GM18519 (cell line): Measurements from ENCODE around the gene MYT1.

Experiments
- ATAC-seq: cut with Tn5 transposase; IDR thresholded peaks from one replicate; pipeline ENCODE4 v1.9.1; 2021; ENCODE audit warnings: mild to moderate bottlenecking, moderate library complexity; ENCODE audit not compliant: unreplicated experiment, low FRiP score

Gene MYT1

DNA sequence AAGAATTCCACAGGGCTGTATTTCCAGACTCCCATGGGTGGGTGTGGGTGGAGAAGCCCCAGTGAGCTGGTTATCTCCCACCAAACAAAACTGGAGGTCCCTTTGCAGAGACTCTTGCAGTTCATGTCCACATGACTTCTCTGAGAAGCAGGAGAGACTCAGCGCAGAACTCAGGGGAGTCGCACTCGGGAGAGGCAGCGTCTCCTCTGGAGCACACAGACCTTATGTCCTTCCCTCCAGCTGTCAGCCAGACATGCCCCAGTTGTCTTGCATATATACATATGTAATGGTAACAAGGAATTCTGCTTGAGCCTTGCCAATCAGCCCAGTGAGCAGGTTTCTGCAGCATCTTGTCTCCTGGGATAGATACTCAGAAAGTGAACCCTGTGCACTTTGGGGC lies 23.8 kb downstream of the MYT1 start:
- ATAC-seq: no peak

GRCh38 chr20:64188682-64189529 lies 24.7 kb downstream of the MYT1 start:
- ATAC-seq: no peak

- no peak for ATAC-seq
Observed at GRCh38 chr20:64189530-64189966, 25.3 kb downstream of the MYT1 start.

DNA sequence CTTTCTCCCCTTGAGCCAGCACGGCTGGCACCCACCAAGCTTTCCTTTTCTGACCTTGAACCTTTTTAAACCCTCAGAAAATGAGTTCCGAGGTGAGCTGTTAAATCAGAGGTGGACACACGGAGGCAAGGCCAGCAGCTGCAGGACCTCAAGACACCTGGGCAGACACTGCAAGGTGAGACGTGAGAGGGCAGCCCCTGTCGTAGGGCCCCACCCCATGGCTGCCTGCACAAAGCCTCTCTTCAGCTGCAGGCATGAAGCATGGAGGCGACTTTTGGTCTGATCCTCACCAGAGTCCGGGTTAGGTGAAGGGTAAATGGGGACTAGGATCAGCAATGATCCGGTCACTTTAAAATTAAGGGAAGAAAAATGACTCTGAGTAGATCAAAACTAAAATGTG lies 25.7 kb downstream of the MYT1 start:
- ATAC-seq: no peak

GRCh38 chr20:64191002-64191401 lies 26.8 kb downstream of the MYT1 start:
- no peak for ATAC-seq

DNA sequence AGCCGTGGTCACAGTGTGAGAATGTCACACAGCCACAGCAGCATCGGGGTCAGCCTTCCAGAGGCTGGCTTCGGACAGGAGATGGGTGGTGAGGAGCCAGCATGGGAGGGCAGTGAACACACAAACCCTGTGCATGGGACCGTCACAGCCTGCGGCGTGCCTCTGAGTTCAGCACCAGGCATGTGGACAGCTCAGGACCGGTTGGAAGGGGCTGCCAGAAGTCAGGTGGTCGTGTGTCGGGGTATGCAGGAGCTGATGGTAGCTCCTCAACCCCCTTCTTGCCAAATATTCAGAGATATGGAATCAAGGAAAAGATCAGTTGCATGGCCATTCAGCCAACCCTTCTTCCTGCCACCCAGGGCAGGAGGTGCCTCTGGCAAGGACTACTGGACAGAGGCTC lies 28.2 kb downstream of the MYT1 start:
- ATAC-seq: no peak

DNA sequence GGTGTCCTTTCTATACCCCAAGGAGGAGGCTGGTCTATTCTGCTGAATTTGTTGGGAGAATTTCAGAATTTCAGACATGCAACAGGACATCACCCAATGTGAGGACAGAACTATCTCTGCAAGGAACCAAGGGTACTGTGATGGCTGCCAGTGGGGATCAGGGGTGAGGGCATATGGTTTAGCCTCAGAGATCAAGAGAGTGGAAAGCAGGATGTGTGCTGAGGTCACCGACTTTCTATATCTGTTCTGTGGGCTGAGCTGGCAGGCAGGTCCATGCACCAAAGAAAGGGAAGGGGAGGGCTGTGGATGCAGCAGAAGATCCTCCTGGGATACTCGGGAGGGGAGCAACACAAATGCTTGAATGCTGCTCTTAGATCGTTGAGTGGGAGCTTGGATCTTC lies 28.8 kb downstream of the MYT1 start:
- no peak for ATAC-seq

DNA sequence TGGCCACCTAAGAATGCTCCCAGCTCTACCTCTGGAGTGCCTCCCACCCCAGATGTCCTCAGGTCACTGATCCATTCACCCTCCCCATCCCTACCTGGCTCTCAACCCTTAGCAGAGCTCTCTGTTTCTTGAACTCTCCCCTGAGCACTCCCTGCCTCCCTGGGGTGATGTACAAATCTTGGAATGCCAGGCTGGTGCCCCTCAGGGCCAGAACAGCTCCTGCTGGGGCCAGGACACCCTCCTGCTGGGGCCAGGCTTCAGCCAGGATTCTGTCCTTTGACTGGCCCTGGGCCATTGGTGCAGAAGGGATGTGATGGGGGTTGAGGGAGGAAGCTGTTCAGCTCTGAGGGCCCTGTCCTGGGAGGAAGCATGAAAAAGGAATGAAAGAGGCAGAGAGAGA lies 30.0 kb downstream of the MYT1 start:
- ATAC-seq: no peak

- no peak for ATAC-seq
Observed at GRCh38 chr20:64196309-64196708, 32.1 kb downstream of the MYT1 start.

GRCh38 chr20:64196847-64197306 lies 32.6 kb downstream of the MYT1 start:
- no peak for ATAC-seq

DNA sequence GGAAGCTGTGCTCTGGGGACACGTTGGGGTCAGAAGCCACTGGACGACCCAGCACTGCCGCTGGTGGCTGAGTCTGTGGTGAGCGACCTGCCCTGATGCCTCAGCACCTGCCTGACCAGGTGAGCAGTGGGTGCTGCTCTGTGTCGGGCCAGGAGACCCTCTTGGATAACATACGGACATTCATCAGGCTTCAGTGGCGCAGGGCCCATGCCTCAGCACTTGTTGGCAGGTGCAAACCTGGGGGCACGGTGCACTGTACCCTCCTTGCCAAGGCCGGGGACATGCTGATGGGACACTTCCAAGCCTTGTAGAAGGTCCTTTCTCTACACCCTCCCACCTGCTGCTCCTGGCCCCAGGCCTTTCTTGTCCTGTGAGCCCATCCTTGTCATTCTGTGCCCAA lies 34.1 kb downstream of the MYT1 start:
- no peak for ATAC-seq

GRCh38 chr20:64199395-64199794 lies 35.1 kb downstream of the MYT1 start:
- ATAC-seq: no peak

- no peak for ATAC-seq
Observed at GRCh38 chr20:64200740-64201139, 36.5 kb downstream of the MYT1 start.

DNA sequence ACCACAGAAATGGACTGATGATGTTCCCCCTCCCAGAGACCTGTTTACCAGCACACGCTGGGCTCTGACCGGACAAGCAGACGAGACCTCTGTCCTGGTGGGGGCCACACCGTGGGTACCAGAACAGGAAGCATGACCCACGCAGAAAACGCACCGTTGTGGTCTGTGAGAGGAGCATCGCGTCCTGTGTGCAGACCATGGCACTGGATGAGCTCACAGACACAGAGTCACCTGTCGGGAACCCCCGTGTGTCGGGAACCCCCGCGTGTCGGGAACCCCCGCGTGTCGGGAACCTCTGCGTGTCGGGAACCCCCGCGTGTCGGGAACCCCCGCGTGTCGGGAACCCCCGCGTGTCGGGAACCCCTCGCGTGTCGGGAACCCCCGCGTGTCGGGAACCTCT lies 37.4 kb downstream of the MYT1 start:
- ATAC-seq: no peak

DNA sequence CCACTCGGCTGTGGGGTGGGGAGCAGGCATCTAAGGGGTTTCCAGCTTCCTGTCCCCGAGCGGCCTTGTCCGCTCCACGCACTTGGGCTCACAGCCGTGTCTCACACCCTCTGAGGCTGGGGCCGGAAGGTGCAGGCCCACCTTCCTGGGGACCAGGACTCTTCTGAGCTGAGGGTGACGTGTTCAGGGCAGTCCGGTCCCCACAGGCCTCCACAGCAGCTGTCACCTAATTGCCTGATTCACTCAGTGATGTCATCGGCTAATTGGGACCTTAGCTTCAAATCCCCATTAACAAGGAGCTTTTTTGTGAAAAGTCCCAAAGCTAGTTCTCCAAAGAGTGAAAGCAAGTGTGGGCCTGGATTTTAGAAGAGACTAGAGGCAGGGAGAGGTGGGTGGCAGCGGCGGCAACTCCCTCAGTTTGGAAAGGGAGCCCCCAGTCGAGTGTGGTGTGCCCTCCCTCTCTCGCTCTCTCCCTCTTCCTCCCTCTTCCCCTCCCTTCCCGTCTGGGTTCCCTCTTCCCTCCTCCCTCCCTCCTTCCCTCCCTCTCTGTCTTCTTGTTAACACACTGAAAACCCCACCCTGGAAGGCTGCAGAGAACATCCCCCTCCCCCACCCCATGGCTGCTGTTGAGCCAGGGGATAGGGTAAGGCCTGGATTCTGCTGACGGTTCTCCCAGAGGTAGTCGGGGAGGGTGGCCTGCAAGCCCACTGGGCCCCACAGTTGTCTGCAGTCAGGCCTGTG lies 39.0 kb downstream of the MYT1 start:
- no peak for ATAC-seq

- ATAC-seq: no peak
Observed at GRCh38 chr20:64205611-64206026, 41.4 kb downstream of the MYT1 start.

GRCh38 chr20:64206614-64207013 lies 42.4 kb downstream of the MYT1 start:
- ATAC-seq: no peak

DNA sequence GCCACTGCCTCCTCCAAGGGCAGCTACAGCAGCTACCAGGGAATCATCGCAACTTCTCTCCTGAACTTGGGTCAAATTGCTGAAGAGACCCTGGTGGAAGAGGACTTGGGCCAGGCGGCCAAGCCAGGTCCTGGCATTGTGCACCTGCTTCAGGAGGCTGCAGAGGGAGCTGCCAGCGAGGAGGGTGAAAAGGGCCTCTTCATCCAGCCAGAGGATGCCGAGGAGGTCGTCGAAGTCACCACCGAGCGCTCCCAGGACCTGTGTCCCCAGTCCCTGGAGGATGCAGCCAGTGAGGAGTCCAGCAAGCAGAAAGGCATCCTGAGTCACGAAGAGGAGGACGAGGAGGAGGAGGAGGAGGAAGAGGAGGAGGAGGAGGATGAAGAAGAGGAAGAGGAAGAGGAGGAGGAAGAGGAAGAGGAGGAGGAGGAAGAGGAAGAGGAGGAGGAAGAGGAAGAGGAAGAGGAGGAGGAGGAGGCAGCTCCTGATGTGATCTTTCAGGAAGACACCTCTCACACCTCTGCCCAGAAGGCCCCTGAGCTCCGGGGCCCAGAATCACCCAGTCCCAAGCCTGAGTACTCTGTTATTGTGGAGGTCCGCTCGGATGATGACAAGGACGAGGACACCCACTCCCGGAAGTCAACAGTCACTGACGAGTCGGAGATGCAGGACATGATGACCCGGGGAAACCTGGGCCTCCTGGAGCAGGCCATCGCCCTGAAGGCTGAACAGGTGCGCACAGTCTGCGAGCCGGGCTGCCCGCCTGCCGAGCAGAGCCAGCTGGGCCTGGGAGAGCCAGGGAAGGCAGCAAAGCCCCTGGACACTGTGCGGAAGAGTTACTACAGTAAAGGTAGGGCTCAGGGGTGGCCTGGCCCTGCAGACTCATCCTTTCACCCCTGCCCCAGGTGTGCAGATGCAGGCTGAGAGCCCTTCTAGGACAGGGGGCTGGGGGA lies 43.7 kb downstream of the MYT1 start:
- ATAC-seq: no peak

GRCh38 chr20:64209148-64209547 lies 44.9 kb downstream of the MYT1 start:
- ATAC-seq: no peak

DNA sequence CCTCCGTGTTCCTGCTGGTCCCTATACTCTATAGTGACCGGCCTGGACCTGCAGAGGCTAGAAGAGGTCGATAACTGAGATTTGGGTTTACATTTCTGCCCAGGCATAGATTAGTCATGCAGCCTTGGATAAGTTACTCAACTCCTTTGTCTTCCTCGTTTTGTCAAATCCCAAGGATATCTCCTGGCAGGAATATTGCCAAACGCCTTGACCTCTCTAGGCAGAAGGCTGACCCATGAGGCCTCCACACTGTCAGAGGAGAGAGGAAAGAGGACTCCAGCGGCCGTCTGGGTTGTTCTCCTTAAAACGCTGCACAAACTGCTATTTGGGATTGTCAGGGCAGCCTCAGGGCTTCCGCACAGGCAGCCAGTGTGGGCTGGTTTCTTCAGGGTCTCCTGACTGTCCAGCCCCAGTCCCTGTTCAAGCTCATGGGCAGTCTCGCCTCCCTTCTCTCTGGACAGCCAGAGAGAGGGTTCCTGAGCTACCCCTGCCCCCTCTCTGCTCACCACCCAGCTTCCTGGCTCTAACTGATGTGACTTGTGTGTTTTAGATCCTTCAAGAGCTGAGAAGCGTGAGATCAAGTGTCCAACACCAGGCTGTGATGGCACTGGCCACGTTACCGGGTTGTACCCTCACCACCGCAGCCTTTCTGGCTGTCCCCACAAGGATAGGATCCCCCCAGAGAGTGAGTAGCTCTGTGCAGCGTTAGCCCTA lies 46.6 kb downstream of the MYT1 start:
- ATAC-seq: no peak
